Lung (tissue), 12 donors: Measurements from ENCODE around the gene HOXD9. TPM values are rescaled to one million over a fixed set of nuclear protein-coding genes. Genes with fewer than 3 reads are reported as not detected.
A peak's percentile ranks its signal among the peaks of the same experiment; 100 is the strongest.

ENCODE experiments used
- ATAC-seq: fragments of 200-7000 bp; cut with Tn5 transposase; one replicate; pipeline ENCODE4 v1.9.1; 2020; ENCODE audit warnings: moderate number of reproducible peaks; ENCODE audit not compliant: insufficient read depth, low FRiP score
- DNase-seq, 3 donors: peaks; one replicate each; pipeline ENCODE4 v3.0.0-alpha.2; 2013 to 2017
- H3K27ac ChIP-seq, 2 donors: one replicate each; pipeline ENCODE4 v1.5.1; 2013; ENCODE audit warnings: mild to moderate bottlenecking in 2 of 2, moderate library complexity in 2 of 2, control low read depth in 1 of 2, inconsistent platforms in 1 of 2, low read depth in 1 of 2, low read length in 1 of 2
- H3K27me3 ChIP-seq, 3 donors: one replicate each; pipeline ENCODE4 v1.5.1; 2013; ENCODE audit warnings: low read length in 2 of 3; ENCODE audit not compliant: control insufficient read depth in 3 of 3, insufficient read depth in 3 of 3
- H3K36me3 ChIP-seq, 4 donors: one replicate each; pipeline ENCODE4 v1.5.1; 2013; ENCODE audit warnings: low read length in 4 of 4, mild to moderate bottlenecking in 1 of 4, moderate library complexity in 1 of 4; ENCODE audit not compliant: control insufficient read depth in 4 of 4, insufficient read depth in 4 of 4
- H3K4me1 ChIP-seq, 5 donors: one replicate each; pipeline ENCODE4 v1.5.1; 2013; ENCODE audit warnings: low read length in 5 of 5, mild to moderate bottlenecking in 2 of 5, moderate library complexity in 1 of 5; ENCODE audit not compliant: control insufficient read depth in 5 of 5, insufficient read depth in 5 of 5
- H3K4me3 ChIP-seq: one replicate; pipeline ENCODE4 v1.5.1; 2013; ENCODE audit warnings: mild to moderate bottlenecking, control low read depth, moderate library complexity
- H3K9ac ChIP-seq, 2 donors: one replicate each; pipeline ENCODE4 v1.5.1; 2013; ENCODE audit warnings: low read length in 2 of 2, control low read depth in 1 of 2; ENCODE audit not compliant: insufficient read depth in 1 of 2
- H3K9me3 ChIP-seq, 4 donors: one replicate each; pipeline ENCODE4 v1.5.1; 2013; ENCODE audit warnings: low read length in 3 of 4, mild to moderate bottlenecking in 1 of 4, moderate library complexity in 1 of 4; ENCODE audit not compliant: control insufficient read depth in 4 of 4, insufficient read depth in 3 of 4
- WGBS, 2 donors: extraction: QIAGEN DNeasy Blood & Tissue Kit; methylation state at CpG; one replicate each; pipeline ENCODE4 v1.1.7; 2013; 5-methylcytosine and 5-hydroxymethylcytosine counted together
- polyA plus RNA-seq, 2 donors: library from polyadenylated mRNA; stranded (reverse); fragments of 200-250 nt; gene quantifications; one replicate each; pipeline ENCODE4 v1.2.1, GENCODE V29; 2013
- total RNA-seq, 2 donors: library from RNA; depleted of rRNA in 1 of 2; stranded (reverse); fragments of >200 nt in 1 of 2; gene quantifications; one replicate each; pipeline ENCODE4 v1.2.1, GENCODE V29; 2014 to 2021
- TF ChIP-seq, protein P1 (sequence below): IDR thresholded peaks from 2 replicates; pipeline ENCODE4 v1.5.1; 2012; ENCODE audit warnings: mild to moderate bottlenecking; ENCODE audit errors: control extremely low read depth, extremely low read depth
- donor health status: control.
- donor health status: control.
- donor health status: Bipolar disorder and iron deficiency.
- donor health status: healthy.
- donor health status: DM: yes; HTN: yes; CAD: no.

Gene HOXD9
- total and polyA plus RNA-seq, 4 donors = 0.29 to 0.80 (median 0.51) TPM

DNA sequence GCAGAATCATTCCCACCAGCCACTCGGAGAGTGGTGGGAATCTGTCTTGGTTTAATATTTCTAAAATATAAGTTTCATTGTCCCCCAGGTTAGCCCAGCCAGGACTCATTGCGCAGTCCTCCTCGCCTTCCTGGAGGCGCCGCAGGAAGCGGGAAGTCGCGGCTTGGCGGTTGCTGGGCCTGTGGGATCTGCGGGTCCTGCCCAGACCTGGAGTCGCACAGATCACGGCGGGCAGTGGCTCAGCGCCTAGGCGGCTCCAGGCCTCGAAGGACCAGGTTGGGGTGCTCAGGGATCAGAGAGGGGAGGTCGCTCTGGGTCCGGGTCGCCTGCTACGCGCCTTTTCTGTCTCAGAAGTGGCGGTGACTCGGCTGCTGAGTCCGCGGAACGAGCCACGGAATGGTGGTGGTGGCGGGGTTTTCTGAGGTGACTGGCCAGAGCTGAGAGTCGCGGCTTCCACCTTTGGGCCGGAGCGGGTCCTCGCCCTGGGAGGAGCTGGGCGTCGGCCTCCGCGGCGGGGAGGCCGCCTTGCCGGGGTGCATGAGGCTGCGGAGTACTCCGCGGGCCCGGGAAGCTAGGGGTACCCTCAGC lies 37.2 kb downstream of the HOXD9 start:
- Histone ChIP-seq H3K27ac (no peak overlapping the region), H3K9me3 (peaks cover 0 to 27% (median 0%) of the 10 kb centered on the region in 4 donors), H3K27me3 (peaks cover 30 to 96% (median 95%) of the 10 kb centered on the region in 3 donors), H3K4me1 (peaks cover 0 to 28% (median 9%) of the 10 kb centered on the region in 5 donors), H3K4me3 (no peak overlapping the region), H3K9ac (no peak overlapping the region), H3K36me3 (no peaks in the 10 kb centered on the region)
- 3 to 9% methylated on average over 41 to 44 of the region's 44 CpGs for WGBS, 2 donors
- DNase-seq (peak in 1 of 3 donors; percentile 6), ATAC-seq (no peak)
- TF ChIP-seq, protein P1, sequence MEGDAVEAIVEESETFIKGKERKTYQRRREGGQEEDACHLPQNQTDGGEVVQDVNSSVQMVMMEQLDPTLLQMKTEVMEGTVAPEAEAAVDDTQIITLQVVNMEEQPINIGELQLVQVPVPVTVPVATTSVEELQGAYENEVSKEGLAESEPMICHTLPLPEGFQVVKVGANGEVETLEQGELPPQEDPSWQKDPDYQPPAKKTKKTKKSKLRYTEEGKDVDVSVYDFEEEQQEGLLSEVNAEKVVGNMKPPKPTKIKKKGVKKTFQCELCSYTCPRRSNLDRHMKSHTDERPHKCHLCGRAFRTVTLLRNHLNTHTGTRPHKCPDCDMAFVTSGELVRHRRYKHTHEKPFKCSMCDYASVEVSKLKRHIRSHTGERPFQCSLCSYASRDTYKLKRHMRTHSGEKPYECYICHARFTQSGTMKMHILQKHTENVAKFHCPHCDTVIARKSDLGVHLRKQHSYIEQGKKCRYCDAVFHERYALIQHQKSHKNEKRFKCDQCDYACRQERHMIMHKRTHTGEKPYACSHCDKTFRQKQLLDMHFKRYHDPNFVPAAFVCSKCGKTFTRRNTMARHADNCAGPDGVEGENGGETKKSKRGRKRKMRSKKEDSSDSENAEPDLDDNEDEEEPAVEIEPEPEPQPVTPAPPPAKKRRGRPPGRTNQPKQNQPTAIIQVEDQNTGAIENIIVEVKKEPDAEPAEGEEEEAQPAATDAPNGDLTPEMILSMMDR = no peak

DNA sequence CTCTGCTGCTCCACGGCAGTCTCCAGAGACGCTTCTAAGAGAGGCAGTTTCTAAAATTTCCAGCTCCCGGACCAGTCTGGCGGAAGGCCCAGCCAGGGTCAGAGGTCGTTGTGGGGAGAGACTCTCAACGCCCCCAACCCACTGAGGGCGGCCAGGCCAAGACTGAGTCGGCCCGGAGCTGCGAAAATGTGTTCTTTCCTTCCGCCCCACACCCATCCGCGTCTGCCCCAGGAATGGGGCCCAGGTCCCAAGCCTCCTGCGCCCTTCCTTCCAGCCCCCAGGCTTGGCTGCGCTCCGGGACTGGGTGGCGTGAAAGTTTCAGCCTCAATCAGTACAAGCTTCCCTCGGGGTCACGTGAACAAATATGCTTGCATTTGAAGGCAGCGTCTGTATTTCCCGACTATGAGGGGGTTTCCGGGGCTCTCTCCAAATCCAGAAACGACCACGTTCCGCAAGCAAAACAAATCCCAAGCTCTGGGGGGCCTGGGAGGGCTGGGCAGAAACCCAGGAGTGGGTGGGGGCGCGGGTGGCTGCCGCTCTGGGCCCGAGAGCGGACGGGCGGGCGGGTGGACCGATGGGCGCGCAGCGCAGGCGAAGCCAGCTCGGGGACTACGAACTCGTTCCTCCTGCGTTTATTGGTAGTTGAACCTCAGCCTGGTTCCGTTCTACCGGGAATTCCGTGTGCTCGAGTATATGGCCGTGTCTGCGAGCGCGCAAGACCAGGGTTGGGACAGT lies 37.9 kb downstream of the HOXD9 start:
- 6 to 9% methylated on average over 49 to 50 of the region's 50 CpGs for WGBS, 2 donors
- H3K9ac ChIP-seq = no peak overlapping the region

DNA sequence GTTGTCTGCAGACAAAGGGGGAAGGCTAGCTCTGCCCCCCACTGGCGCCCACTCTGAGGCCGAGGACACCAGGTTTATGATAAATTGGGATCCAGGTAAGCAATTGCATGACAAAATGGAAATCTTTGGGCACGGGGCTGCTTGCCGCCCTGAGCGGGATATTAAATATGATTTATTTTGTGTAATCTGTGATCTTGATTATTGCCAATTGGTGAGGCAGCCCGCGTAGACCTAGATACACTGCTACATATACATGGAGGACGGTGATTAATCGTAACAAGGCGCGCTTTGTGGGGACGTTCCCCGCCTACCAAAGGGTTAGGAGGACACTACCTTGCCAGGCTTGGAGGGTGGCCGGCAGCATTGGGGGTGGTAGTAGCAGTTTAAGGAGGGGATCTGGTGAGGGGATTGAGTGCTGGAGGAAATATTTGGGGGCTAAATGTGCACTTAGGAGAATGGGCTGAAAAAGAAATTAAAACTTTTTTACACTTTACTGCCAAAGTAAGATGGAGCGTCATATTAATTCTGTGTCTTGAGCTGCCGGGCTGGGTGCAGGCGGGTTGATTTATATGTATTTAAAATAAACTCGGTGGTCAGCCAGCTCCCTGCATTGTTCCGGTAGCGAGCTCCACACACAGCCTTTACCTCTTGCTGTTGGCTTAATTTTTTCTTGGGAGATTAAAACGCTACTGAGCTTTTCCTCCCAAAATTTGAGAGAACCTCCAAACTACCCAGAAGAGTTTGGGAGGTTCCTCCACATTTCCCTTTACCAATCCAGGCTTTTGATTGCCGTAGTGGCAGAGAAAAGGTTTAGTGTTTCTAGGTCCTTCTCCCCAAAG lies 38.7 kb downstream of the HOXD9 start:
- TF ChIP-seq, protein P1 = no peak
- Histone ChIP-seq H3K4me3 (no peak overlapping the region), H3K9ac (no peak overlapping the region), H3K36me3 (no peaks in the 10 kb centered on the region), H3K4me1 (peaks cover 0 to 33% (median 9%) of the 10 kb centered on the region in 5 donors), H3K27me3 (peaks cover 23 to 96% (median 95%) of the 10 kb centered on the region in 3 donors), H3K9me3 (peaks cover 0 to 28% (median 0%) of the 10 kb centered on the region in 4 donors), H3K27ac (no peak overlapping the region)
- DNase-seq (peak in 1 of 3 donors; percentile 8), ATAC-seq (no peak)
- 10 to 15% methylated on average over 22 of the region's 22 CpGs for WGBS, 2 donors

More for the DNA sequence above, 37.9 kb downstream of the HOXD9 start:
- Histone ChIP-seq H3K27ac (no peak overlapping the region), H3K4me1 (peaks cover 0 to 33% (median 9%) of the 10 kb centered on the region in 5 donors), H3K27me3 (peaks cover 27 to 96% (median 95%) of the 10 kb centered on the region in 3 donors), H3K36me3 (no peaks in the 10 kb centered on the region), H3K9me3 (peaks cover 0 to 28% (median 0%) of the 10 kb centered on the region in 4 donors), H3K4me3 (no peak overlapping the region)
- ATAC-seq (no peak), DNase-seq (peak; percentile 47 to 51 (median 48))
- TF ChIP-seq, protein P1 = no peak
